K562 (cell line): ENCODE data around the gene SCYL1. TPM values are rescaled to one million over a fixed set of nuclear protein-coding genes. Genes with fewer than 3 reads are reported as not detected.

ENCODE experiments used
- BRCA1 ChIP-seq, 2 experiments: fragments of 450-650 bp in 1 of 2; sonication (generic) in 1 of 2; formaldehyde crosslinking in 1 of 2; IDR thresholded peaks; 2 replicates each; pipeline versions ENCODE4 v1.5.0 to v1.6.1; 2017 to 2020; ENCODE audit warnings: mild to moderate bottlenecking in 1 of 2, missing genetic modification reagents in 1 of 2
- CBFB ChIP-seq: sonication (generic); formaldehyde crosslinking; IDR thresholded peaks from 2 replicates; pipeline ENCODE4 v1.4.0; 2020; ENCODE audit warnings: mild to moderate bottlenecking, missing genetic modification reagents
- L3MBTL2 ChIP-seq: fragments of 450-650 bp; IDR thresholded peaks from 2 replicates; pipeline ENCODE4 v1.6.1; 2016; ENCODE audit warnings: mild to moderate bottlenecking, moderate library complexity
- NUFIP1 ChIP-seq: fragments of 450-650 bp; IDR thresholded peaks from 2 replicates; pipeline ENCODE4 v1.6.1; 2018; ENCODE audit not compliant: partially characterized antibody
- POLR3G ChIP-seq: IDR thresholded peaks from 2 replicates; pipeline ENCODE4 v1.6.1; 2011; ENCODE audit not compliant: insufficient read length, insufficient replicate concordance; ENCODE audit errors: extremely low read depth
- SIX5 ChIP-seq, 2 experiments: IDR thresholded peaks; 2 replicates each; pipeline ENCODE4 v1.6.1; 2011; ENCODE audit warnings: low read length in 2 of 2, borderline replicate concordance in 1 of 2, low read depth in 1 of 2, mild to moderate bottlenecking in 1 of 2, moderate library complexity in 1 of 2; ENCODE audit not compliant: insufficient read depth in 1 of 2
- ZC3H4 ChIP-seq: sonication (generic); formaldehyde crosslinking; IDR thresholded peaks from 2 replicates; pipeline ENCODE4 v1.9.0; 2021; ENCODE audit warnings: missing genetic modification reagents, borderline replicate concordance
- ZNF41 ChIP-seq: fragments of 250-450 bp; sonication (Bioruptor Pico); conservative IDR thresholded peaks from 2 replicates; pipeline ENCODE4 v1.4.0; 2020; ENCODE audit warnings: mild to moderate bottlenecking
- ZNF778 ChIP-seq: fragments of 450-650 bp; formaldehyde crosslinking; IDR thresholded peaks from 2 replicates; pipeline ENCODE4 v1.4.0; 2020; ENCODE audit warnings: mild to moderate bottlenecking, moderate library complexity
- polyA plus RNA-seq, 8 experiments: library from polyadenylated mRNA; depleted of rRNA in 4 of 8; stranded (reverse) in 5 of 8; unstranded in 3 of 8; fragments of >200 nt; fragmentation: Nextera tagmentation in 2 of 8; fragmentation: Illumina TruSeq in 1 of 8; extraction: Ambion mirVana in 2 of 8; extraction: Trizol in 1 of 8; gene quantifications; 2 replicates each; pipeline versions ENCODE4 v1.2.1 to v1.2.3, GENCODE V29; 2011 to 2014; ENCODE audit warnings: inconsistent platforms in 1 of 8, missing spikeins in 1 of 8
- total RNA-seq, 7 experiments: library from RNA; depleted of rRNA in 6 of 7; stranded (reverse); fragments of >200 nt in 6 of 7; fragmentation: Illumina TruSeq in 2 of 7; extraction: Trizol in 2 of 7; gene quantifications; 2 replicates each; pipeline versions ENCODE4 v1.2.1 to v1.2.3, GENCODE V29; 2011 to 2021; ENCODE audit warnings: low replicate concordance in 1 of 7
- TF ChIP-seq, protein P1 (sequence below): sonication (generic); formaldehyde crosslinking; IDR thresholded peaks from 2 replicates; pipeline ENCODE4 v1.8.1; 2023; ENCODE audit warnings: mild to moderate bottlenecking, missing genetic modification reagents, moderate library complexity

Gene SCYL1
- total and polyA plus RNA-seq, 9 of the 15 experiments (the other 6 are each of a cell fraction or from before 2014, with no cell fraction given), result 1.9 to 145 (median 57.6) TPM

DNA sequence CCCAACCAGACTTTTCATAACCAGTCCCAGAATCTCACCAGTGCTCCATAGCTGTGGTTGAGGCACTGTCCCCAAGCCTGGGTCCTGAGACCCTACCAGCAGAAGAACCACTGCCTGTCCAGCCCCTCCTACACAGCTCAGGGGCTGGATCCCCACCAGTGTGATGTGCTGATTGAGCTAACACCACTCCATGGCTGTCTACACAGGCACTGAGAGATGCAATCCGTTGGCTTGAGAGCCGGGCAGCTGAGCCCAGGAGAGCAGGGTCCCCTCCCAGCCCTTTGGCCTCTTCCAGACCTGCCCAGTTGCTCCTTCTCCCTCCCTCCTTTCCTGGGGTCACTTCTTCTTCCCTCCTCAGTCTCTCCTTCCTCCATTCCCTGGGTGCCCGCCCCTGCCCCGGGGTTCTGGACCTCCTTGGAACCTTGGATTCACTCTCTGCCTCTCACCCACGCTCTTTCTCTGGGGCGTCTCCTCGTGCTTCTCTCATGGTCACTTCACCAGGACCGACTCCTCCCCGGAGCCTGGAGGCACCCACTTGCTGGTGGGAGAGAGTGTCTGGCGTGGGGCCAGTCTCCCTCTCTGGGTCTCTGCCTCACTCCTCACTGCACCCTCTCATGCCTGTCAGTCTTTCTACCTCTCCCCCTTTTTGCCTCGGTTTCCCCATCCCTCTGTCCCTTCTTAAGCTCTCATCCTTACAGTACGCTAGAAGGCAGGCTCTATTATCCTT lies 706 bp upstream of the SCYL1 start (continued):
- TF ChIP-seq CBFB (CRISPR knock-in tag) (0 out of 2 replicates have a peak, but pooled peaks have one; percentile 50), L3MBTL2 (0 out of 2 replicates have a peak, but pooled peaks have one; percentile 41), BRCA1 (IDR thresholded peaks at IDR 0.05) (no peak), BRCA1 (CRISPR knock-in tag; IDR thresholded peaks at IDR 0.05) (no peak), ZNF41 (CRISPR knock-in tag) (no peak), SIX5 (IDR thresholded peaks at IDR 0.05; ENCODE audit: borderline replicate concordance in 1 of 2, insufficient read depth in 1 of 2, low read depth in 1 of 2, low read length in 2 of 2) (no peak), ZC3H4 (no peak), POLR3G (no peak), ZNF778 (CRISPR knock-in tag) (no peak), NUFIP1 (no peak)
- TF ChIP-seq, protein P1, sequence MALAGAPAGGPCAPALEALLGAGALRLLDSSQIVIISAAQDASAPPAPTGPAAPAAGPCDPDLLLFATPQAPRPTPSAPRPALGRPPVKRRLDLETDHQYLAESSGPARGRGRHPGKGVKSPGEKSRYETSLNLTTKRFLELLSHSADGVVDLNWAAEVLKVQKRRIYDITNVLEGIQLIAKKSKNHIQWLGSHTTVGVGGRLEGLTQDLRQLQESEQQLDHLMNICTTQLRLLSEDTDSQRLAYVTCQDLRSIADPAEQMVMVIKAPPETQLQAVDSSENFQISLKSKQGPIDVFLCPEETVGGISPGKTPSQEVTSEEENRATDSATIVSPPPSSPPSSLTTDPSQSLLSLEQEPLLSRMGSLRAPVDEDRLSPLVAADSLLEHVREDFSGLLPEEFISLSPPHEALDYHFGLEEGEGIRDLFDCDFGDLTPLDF (CRISPR knock-in tag), result no peak
